Calu3 (cell line): ENCODE measurements around the gene CD28. TPM values are rescaled to one million over a fixed set of nuclear protein-coding genes. Genes with fewer than 3 reads are reported as not detected.
A peak's percentile ranks its signal among the peaks of the same experiment; 100 is the strongest.

ENCODE experiments used
- BruUV-seq: library from RNA; stranded (reverse); fragments of 400-500 nt; replicated peaks from 2 replicates; lab custom pipeline; 2021; lab: Mats Ljungman, UMichigan
- CTCF ChIA-PET: fragments of 300-600 bp; sonication (Branson Sonifier 250); formaldehyde crosslinking; loops from one replicate; lab custom pipeline; 2022; ENCODE audit warnings: antibody characterized with exemption; lab: Charles Lee
- DNase-seq: peaks from one replicate; pipeline ENCODE4 v3.0.0; 2022
- H3K27ac Mint-ChIP-seq: one replicate; pipeline ENCODE4 v1.8.0; 2022; ENCODE audit warnings: mixed read lengths; ENCODE audit not compliant: unreplicated experiment
- H3K27me3 Mint-ChIP-seq: one replicate; pipeline ENCODE4 v1.8.0; 2022; ENCODE audit warnings: mixed read lengths; ENCODE audit not compliant: unreplicated experiment
- H3K36me3 Mint-ChIP-seq: one replicate; pipeline ENCODE4 v1.8.0; 2022; ENCODE audit warnings: mild to moderate bottlenecking, moderate library complexity, mixed read lengths; ENCODE audit not compliant: insufficient read depth, unreplicated experiment
- H3K4me1 Mint-ChIP-seq: one replicate; pipeline ENCODE4 v1.8.0; 2022; ENCODE audit warnings: mild to moderate bottlenecking, low read depth, mixed read lengths; ENCODE audit not compliant: unreplicated experiment
- H3K4me3 Mint-ChIP-seq: one replicate; pipeline ENCODE4 v1.8.0; 2022; ENCODE audit warnings: mild to moderate bottlenecking, low read depth, moderate library complexity, mixed read lengths; ENCODE audit not compliant: unreplicated experiment
- H3K9me3 Mint-ChIP-seq: one replicate; pipeline ENCODE4 v1.8.0; 2022; ENCODE audit warnings: low read depth, mixed read lengths; ENCODE audit not compliant: unreplicated experiment
- intact Hi-C: fragments of 100-400 bp; cut with micrococcal nuclease; formaldehyde crosslinking; loops from one replicate; pipeline ENCODE4 v1.10.0; 2022; ENCODE audit not compliant: unreplicated experiment
- total RNA-seq: library from RNA; stranded (reverse); gene quantifications from 2 replicates; pipeline ENCODE4 v1.2.3, GENCODE V29; 2022
- TF ChIP-seq, protein P1 (sequence below): fragments of 200-600 bp; IDR thresholded peaks from one replicate; pipeline ENCODE4 v1.8.0; 2022; ENCODE audit warnings: antibody characterized with exemption; ENCODE audit not compliant: unreplicated experiment

The CD28 gene
- total RNA-seq, 1 experiment from 2014 or later, result not detected

DNA sequence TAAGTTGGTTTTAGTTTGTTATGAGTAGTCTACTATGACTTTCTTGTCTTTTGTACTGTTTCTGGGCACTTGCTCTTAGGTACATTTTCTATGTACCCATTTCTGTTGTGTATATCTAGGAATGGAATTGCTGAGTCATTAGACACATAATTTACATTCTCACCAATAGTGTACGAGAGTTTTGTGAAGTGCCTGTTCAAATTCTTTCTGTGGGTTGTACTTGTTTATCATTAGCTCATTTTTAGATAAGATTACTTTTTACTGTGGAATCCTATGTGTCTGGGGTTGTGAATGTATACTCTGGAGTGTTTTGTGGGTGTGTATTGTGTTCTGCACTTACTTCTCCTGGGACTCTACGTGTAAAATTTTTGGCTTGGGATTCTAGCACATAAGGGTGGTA, 36.6 kb upstream of the CD28 start:
- BruUV-seq, result no TSS peak
- Mint-ChIP-seq H3K27ac (peak overlapping the region; percentile 70), H3K9me3 (no peaks in the 10 kb centered on the region), H3K4me3 (no peak overlapping the region), H3K4me1 (peaks cover 56% of the 10 kb centered on the region), H3K36me3 (peaks cover 6% of the 10 kb centered on the region), H3K27me3 (no peaks in the 10 kb centered on the region)
- TF ChIP-seq, protein P1, sequence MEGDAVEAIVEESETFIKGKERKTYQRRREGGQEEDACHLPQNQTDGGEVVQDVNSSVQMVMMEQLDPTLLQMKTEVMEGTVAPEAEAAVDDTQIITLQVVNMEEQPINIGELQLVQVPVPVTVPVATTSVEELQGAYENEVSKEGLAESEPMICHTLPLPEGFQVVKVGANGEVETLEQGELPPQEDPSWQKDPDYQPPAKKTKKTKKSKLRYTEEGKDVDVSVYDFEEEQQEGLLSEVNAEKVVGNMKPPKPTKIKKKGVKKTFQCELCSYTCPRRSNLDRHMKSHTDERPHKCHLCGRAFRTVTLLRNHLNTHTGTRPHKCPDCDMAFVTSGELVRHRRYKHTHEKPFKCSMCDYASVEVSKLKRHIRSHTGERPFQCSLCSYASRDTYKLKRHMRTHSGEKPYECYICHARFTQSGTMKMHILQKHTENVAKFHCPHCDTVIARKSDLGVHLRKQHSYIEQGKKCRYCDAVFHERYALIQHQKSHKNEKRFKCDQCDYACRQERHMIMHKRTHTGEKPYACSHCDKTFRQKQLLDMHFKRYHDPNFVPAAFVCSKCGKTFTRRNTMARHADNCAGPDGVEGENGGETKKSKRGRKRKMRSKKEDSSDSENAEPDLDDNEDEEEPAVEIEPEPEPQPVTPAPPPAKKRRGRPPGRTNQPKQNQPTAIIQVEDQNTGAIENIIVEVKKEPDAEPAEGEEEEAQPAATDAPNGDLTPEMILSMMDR, result no peak
- CTCF ChIA-PET, result no interaction called here
- DNase-seq, result no peak
- intact Hi-C loops, result no loop called here

DNA sequence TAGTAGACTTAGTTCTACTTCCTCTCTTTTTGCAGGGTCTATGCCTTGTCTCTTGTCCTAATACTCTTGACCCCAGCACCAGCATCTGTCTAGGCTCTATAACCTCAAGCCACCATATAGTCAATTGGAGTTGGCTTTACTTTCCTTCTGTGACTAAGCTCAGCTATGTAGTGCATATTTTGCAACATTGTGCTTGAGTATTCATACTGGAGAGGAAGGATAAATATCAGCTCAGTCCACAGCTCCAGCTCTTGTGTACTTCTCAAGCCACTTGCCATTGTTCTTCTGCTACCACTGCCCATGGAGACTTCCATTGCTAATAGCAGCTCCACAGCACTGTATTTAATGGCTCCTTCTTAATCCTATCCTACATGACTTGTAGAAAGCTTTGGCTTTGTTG, 35.5 kb upstream of the CD28 start:
- TF ChIP-seq, protein P1, result no peak
- Mint-ChIP-seq H3K27me3 (no peaks in the 10 kb centered on the region), H3K36me3 (peaks cover 6% of the 10 kb centered on the region), H3K27ac (peak overlapping the region; percentile 67), H3K4me1 (peaks cover 67% of the 10 kb centered on the region), H3K4me3 (no peak overlapping the region), H3K9me3 (no peaks in the 10 kb centered on the region)
- no peak for DNase-seq
- CTCF ChIA-PET, result interaction anchor here (0.7 to 2.7 kb wide), 4 partner anchors 14 to 143 kb away, joined by 3 to 15 read pairs (median 4); no protein-coding TSS in a partner anchor
- intact Hi-C loops, result no loop called here
- no TSS peak for BruUV-seq

DNA sequence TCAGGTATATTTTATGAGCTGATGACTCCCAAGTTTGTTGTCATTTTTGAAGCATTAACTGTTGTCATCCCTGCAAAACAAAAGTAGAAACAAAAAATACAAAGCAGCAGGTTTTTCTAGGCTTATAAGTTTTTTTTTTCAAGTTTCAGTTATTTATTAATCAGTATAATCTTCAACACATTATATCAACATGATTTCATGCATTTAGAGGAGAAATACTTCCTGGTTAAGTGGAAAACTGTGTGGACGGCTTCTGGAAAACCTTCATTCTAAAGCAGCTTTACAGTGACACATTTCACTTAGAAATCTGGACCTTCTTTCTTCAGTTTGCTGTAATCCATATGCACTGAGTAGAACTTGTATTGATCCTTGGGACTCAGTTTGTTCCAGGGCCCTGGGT, 34.6 kb upstream of the CD28 start:
- Mint-ChIP-seq H3K4me1 (peaks cover 76% of the 10 kb centered on the region), H3K4me3 (no peak overlapping the region), H3K9me3 (no peaks in the 10 kb centered on the region), H3K27me3 (no peaks in the 10 kb centered on the region), H3K27ac (peak overlapping the region; percentile 67), H3K36me3 (peaks cover 6% of the 10 kb centered on the region)
- TF ChIP-seq, protein P1, result no peak
- intact Hi-C loops, result no loop called here
- DNase-seq, result no peak
- no TSS peak for BruUV-seq
- CTCF ChIA-PET, result interaction anchor here (0.9 to 2.7 kb wide), 2 partner anchors 11 to 13 kb away, joined by 3 to 15 read pairs; no protein-coding TSS in a partner anchor

DNA sequence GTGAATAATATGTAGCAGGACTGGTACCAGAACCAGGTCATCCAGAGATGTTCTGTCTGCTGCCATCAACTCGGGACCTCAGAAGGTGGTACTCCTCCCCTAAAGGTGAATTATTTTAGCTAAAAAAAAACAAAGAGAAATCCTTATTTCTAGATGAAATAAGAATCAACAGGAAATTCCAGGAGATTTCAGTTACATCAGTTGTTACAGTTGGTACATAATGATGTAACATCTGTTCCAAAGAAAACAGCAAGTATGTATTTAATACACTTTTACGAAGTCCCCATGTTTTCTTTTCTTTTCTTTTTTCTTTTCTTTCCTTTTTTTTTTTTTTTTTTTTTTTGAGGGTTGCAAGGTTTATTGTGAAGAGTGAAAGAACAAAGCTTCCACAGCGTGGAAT, 33.6 kb upstream of the CD28 start:
- TF ChIP-seq, protein P1, result no peak
- no TSS peak for BruUV-seq
- no peak for DNase-seq
- Mint-ChIP-seq H3K27me3 (no peaks in the 10 kb centered on the region), H3K4me1 (peaks cover 72% of the 10 kb centered on the region), H3K27ac (peak overlapping the region; percentile 67), H3K36me3 (peaks cover 6% of the 10 kb centered on the region), H3K9me3 (peaks cover 2% of the 10 kb centered on the region), H3K4me3 (no peak overlapping the region)
- CTCF ChIA-PET, result interaction anchor here (0.6 to 2.7 kb wide), 3 partner anchors 12 to 119 kb away, joined by 3 to 15 read pairs (median 5); no protein-coding TSS in a partner anchor
- intact Hi-C loops, result no loop called here
